NCI-H524 (cell line): ENCODE results near the gene LRRC71.
"Not testable (repeated sequence)": the region's sequence is repeated elsewhere in the genome, so short reads cannot be mapped to it uniquely, and the experiment has no call there.

Experiments
- DNase-seq, 2 experiments: peaks; one replicate each; lab custom pipeline; 2025; lab: John Stamatoyannopoulos, UW

The LRRC71 gene

DNA sequence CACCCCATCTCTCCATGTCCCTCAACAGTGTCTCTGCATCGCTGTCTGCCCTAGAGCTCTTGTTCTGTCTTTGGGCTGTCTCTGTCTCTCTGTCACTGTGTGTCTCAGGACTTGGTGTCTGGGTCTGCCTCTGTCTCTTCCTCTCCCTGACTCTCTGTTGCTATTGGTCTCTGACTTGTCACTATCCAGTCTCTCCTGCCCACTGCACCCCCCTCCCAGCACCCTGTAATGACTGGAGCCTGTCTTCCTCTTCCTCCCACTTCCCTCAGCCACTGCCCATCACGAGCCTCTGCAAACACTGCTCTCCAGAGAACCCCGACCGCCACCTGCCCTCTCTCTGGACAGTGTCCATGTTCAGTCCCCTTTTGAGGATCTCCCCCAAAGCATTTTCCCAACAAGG is 14.8 kb upstream of the LRRC71 start:
- no peak for DNase-seq

DNA sequence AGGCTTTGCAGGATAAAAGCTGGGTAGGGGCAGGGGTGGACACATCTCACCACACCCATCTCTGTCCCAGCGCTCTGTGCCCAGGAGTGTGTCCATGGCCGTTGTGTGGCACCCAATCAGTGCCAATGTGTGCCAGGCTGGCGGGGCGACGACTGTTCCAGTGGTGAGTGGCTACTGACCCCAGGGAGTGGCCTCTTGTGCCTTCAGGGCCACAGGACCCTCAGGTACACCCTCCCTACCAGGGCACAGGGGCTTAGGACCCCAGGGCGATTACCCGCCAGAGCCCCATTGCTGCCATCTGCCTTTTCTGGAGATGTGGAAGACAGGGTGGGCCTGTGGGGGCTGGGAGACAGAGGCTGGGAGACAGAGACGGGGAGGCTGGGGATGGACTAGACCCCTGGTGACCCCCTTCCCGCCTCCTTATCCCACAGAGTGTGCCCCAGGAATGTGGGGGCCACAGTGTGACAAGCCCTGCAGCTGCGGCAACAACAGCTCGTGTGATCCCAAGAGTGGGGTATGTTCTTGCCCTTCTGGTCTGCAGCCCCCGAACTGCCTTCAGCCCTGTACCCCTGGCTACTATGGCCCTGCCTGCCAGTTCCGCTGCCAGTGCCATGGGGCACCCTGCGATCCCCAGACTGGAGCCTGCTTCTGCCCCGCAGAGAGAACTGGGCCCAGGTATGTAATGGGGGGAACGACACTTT is 14.1 kb upstream of the LRRC71 start:
- no peak for DNase-seq

DNA sequence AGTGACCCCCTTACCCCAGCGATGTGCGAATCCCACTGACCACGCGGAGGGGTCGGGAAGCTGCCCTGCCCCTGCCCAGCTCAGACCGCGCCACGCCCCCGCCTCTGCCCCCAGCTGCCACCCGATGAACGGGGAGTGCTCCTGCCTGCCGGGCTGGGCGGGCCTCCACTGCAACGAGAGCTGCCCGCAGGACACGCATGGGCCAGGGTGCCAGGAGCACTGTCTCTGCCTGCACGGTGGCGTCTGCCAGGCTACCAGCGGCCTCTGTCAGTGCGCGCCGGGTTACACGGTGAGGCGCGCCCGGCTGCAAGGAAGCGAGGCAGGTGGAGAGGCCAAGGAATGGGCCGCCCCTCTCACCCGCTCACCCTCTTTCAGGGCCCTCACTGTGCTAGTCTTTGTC is 11.9 kb upstream of the LRRC71 start:
- DNase-seq: no peak

DNA sequence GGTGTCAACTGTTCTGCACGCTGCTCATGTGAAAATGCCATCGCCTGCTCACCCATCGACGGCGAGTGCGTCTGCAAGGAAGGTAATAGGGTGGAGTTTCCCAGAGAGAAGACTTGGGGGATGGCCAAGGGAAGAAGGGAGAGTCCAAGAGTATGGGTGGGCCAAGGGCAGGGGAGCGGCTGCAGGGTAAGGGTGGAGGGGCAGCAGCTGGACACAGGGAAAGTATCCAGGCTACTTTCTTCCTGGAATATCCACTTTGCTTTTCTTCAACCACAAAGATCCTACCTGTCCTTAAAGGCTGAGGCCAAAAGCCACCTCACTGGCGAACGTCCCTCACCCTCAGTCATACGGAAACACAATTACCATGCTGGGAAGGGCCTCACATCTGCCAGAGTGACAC is 11.5 kb upstream of the LRRC71 start:
- no peak for DNase-seq

DNA sequence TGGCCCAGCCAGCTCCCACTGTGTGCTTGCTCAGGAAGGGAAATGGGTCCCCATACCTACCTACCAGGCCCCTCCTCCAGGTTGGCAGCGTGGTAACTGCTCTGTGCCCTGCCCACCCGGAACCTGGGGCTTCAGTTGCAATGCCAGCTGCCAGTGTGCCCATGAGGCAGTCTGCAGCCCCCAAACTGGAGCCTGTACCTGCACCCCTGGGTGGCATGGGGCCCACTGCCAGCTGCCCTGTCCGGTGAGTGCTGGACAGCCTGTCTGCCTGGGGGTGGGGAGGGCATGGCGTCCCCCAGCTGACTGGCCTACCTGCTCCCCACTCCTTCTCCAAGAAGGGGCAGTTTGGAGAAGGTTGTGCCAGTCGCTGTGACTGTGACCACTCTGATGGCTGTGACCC is 10.8 kb upstream of the LRRC71 start:
- no peak for DNase-seq

DNA sequence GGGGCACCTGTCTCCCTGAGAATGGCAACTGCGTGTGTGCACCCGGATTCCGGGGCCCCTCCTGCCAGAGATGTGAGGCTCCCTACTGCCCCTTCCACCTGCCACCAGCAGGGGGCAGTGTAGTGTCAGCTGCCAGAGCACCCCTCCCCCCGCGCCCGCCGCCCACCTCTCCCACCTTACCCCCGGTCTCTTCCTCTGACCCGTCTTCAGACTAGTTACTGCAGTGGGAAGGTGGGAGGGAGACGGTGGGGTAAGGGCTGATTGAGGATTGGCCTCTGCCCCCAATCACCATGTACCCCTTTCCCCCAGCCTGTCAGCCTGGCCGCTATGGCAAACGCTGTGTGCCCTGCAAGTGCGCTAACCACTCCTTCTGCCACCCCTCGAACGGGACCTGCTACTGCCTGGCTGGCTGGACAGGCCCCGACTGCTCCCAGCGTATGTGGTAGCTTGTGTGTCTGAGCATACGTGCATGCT is 10.1 kb upstream of the LRRC71 start:
- peak in 1 of 2 experiments; percentile 40 for DNase-seq

DNA sequence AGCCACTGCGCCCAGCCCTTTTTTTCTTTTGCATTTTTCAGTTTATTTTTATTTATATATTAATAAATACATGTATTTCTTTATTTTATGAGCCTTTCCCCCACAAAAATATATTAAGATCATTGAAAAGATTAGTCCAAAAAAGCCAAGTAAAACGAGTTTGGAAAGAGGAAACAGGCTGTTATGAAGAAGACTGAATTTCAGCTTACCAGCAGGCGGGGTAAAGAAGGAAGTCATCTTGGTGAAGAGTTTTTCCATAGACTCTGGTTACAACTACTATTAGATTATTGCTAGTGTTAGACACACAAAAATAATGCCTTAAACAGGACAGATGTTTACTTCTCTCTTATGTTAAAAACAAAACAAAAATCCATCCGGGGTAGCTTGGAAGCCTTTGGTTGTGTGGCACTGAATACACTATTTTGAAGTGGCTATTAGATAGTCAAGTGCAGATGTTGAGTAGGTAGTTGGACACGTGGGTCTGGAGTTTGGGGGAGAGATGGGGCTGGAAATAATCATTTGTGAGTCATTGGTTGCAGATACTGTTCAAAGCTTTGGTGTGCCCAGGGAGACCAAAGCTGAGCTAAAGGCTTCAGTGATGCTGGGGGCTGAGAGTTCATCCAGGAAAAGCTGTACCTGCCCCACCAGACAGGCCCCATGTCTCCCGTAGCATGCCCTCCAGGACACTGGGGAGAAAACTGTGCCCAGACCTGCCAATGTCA is 8.7 kb upstream of the LRRC71 start:
- no peak for DNase-seq

DNA sequence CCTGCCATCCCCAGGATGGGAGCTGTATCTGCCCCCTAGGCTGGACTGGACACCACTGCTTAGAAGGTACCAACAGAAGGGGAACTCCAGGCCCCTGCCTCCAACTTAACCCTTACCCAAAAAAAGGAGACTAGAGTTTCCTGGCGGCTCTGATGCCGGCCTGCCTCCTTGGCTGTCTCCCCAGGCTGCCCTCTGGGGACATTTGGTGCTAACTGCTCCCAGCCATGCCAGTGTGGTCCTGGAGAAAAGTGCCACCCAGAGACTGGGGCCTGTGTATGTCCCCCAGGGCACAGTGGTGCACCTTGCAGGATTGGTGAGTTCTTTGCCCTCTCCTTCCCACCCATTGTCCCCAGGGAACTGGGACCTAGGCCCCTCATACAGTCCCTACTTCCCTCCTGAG is 8.1 kb upstream of the LRRC71 start:
- DNase-seq: no peak

DNA sequence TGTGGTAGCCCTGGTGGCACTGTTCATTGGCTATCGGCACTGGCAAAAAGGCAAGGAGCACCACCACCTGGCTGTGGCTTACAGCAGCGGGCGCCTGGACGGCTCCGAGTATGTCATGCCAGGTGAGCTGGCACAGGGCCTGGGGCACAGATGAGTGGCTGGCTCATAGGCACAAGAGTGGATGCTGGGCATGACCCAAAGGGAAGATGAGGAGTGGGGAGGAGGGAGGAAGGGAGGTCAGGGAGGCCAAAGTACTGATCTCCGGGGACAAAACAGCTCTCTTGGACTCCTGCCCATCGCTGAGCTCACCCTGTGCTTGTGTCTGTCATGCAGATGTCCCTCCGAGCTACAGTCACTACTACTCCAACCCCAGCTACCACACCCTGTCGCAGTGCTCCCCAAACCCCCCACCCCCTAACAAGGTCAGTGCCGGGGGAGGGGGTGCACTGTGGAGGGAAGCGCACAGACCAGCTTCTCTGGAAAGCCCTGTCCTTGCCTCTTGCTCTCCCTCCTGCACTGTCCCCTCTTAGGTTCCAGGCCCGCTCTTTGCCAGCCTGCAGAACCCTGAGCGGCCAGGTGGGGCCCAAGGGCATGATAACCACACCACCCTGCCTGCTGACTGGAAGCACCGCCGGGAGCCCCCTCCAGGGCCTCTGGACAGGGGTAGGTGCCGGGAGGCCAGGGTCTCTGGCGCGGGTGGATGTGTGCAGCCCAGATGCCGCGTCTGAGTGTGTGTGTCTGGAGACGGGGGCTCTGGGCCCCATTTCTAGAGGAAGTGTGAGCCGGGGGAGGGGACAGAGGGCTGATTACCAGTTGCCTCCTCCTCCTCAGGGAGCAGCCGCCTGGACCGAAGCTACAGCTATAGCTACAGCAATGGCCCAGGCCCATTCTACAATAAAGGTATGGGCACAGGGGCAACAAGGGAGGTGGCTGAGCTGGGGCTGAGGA is 7.3 kb upstream of the LRRC71 start:
- DNase-seq: no peak

DNA sequence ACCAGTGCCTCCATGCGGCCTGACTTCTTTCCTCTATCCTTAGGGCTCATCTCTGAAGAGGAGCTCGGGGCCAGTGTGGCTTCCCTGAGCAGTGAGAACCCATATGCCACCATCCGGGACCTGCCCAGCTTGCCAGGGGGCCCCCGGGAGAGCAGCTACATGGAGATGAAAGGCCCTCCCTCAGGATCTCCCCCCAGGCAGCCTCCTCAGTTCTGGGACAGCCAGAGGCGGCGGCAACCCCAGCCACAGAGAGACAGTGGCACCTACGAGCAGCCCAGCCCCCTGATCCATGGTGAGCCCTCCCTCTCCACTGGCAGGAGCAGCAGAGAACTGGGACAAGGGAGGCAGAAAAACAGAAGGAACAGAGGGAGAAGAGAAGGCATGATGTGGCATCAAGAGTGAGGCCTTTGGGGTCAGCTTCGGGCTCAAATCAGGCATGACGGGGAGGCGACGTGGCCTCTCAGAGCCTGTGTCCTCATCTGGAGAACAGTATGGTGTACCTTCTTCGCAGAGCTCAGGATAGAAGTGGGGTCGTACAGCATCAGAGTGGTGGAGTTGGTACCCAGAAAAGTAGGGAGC is 6.5 kb upstream of the LRRC71 start:
- DNase-seq: no peak

DNA sequence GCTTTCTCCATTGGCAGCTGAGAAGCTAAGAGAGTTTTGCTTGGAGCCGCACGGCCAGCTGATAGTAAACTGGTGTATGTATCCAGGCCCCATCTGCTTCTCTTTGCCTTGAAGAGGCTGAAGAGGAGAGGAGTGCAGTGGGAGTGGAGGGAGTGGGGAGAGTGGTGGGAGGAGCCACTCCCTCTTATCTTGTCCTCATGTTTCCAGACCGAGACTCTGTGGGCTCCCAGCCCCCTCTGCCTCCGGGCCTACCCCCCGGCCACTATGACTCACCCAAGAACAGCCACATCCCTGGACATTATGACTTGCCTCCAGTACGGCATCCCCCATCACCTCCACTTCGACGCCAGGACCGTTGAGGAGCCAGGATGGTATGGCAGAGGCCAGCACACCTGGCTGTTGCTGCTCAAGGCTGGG is 6.0 kb upstream of the LRRC71 start:
- DNase-seq: peak; percentile 26 to 59

DNA sequence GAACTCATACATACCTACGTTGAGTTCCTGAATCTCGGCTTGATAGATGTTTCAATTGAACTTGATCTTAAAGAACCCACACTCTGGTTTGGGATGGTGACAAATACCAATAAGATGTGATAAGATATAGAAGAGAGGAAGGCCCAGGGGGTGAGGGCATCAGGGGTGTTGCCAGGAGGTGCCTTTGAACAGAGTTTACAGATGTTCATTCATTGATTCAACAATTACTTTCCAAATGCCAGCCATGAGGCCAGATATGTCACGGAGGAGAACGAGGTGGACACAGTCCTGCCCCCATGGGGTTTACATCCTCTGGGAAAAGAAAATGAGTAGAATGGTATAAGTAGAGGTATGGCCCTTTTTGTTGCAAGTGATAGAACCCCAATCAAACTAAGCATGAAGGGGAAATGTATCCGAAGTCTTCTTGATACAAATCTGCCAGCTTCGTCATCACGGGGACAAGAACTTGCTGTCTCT is 659 bp downstream of the LRRC71 start:
- no peak for DNase-seq

DNA sequence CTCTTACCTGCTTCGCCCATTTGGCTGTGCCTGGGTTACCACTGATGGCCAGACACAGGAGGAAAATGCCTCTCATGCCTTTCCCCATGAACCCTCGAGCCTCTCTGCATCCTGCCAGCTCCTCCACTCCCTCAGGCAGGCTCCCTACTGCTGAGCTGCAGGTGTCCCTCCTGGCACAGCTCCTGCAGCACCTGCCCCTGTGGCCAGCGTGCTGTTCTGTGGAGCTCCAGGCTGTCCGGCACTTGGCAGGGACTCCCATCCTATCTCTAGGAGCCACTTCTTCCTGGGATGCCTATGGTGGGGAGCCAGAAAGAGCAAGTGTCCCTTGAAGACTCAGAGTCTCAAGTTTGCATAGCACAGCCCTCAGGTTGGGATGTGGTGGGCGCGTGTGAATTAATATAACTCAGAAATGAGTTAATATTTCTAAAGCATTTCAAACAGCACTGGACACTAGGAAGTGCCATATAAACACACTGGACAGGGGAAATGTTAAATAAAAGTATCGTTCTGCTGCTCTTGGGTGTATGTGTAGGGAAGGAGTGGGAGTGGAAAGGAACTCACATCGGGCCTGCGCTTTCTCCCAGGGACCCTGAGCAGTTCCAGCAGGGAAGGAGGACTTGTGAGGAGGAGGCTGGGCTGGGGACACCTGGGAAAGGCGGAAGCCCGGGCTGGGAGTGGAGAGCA is 2.7 kb downstream of the LRRC71 start:
- DNase-seq: no peak

DNA sequence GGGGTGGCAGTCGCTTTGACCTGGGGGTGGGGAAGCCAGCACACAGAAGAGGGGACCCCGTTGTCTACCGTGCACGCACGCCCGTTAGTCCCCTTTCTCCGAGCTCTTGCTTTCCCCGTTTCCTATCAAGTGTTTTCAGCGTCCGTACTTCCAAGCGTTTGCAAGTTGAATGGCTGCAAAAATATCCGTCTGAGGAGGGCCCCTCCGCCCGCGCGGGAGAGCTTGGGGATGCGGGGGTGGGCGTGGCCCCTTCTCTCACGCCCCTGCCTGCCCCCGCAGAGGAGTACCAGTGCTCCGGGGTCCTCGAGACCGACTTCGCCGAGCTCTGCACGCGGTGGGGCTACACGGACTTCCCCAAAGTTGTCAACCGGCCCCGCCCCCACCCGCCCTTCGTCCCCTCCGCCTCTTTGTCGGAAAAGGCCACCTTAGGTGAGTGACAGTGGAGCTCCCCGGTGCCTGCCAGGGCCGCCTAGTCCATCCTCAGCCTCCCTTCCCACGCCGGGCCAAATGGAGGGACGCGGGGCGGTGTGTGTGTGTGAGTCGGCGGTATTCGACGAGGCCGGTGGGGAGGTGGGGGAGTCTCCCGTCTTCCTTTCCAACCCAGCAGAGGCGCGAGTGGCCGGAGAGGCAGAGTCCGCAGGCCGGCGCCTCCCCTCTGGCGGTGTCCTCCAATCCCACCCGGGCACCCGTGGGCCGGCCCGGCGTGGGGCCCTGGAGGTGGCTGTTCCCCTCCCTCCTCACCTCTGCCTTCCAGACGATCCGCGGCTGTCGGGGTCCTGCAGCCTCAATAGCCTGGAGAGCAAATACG is 3.4 kb downstream of the LRRC71 start:
- no peak for DNase-seq

DNA sequence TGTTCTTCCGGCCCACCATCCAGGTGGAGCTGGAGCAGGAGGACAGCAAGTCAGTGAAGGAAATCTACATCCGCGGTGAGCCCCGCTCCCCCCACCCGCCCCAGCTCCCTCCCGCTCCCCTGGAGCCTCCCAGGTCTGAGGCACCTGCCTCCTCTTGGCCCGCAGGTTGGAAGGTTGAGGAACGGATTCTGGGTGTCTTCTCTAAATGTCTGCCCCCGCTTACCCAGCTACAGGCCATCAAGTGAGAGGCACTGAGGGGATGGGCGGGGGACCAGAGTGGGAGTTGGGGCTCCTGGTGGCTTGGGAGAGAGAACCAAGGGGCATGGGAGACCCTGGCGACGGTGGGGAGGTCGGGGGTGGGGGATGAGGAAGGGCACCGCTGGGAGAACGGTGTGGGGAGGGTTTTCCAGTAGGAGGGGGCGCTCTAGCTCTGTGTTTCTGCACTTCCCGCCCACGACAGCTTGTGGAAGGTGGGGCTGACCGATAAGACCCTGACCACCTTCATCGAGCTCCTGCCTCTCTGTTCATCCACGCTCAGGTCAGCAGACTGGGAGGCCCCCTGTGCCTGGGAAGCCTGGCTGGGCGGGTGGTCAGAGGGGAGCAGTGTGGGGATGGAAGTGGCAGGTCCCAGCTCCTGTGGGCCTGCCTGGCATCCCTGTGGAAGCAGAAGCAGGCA is 4.2 kb downstream of the LRRC71 start:
- DNase-seq: no peak

DNA sequence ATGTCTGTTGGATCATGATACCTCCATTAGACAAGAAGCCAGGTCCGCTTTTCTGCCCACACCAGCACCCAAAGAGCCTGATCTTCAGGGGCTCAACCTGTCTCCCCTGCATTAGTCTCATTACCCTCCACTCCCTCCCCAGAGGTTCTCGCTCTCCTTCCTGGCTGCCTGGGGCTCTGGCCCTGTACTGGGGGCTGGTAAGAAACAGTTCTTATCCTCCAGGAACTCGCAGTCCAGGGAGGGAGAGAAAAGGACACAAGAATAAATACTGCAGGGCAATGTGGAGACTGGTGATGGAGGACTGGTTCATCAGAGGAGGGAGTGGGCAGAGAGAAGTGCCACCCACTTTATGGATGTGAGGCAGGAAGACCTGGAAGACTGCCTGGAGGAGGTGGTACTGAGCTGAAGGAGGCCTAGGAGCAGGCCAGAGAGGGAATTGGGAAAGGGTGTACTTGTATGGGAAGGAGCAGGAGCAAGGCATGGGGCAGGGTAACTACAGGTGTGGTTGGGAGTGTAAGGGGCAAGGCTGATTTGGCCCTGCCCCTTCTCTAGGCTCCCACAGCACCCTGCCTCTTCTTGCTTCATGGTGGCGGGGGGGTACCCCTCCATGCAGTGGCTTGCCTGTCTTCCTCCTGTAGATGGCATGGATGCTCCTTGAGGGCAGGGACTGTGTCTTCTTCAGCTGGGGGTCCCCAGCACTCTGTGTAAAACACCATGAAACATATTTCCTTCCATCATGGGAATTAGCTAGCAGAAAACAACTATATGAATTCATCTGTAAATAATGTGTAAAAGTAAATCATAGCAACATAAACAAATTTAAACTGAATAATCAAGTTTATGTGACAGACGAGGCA is 5.0 kb downstream of the LRRC71 start:
- no peak for DNase-seq

DNA sequence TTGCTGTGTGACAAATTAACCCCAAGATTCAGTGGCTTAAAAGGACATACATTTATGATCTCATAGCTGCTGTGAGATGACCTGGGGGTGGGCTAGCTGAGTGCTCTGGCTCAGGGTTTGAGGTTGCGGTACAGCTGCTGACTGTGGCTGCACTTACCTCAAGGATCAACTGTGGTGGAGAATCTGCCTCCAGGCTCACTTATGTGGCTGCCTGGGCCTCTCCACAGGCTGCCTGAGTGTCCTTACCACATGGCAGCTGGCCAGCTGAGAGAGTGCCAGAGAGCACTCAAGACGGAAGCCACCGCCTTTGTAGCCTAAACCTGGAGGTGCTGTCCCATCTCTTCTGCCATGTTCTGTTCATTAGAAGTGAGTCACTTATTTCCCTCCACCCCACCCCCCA is 5.7 kb downstream of the LRRC71 start:
- DNase-seq: peak; percentile 87 to 91

DNA sequence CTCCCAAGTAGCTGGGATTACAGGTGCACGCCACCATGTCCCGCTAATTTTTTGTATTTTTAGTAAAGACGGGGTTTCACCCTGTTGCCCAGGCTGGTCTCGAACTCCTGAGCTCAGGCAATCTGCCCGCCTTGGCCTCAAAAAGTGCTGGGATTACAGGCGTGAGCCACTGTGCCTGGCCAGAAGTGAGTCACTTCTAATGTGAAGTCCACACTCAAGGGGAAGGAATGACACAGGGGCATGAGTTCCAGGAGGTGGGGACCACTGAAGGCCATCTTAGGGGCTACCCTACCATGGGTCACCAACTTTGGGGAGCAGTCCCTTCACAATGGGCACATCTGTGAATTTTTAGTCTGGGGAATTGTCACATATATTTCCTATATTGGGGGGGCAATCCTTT is 6.3 kb downstream of the LRRC71 start:
- not testable (repeated sequence) for DNase-seq
